AG04449 (cell line): ENCODE measurements around the gene PCDHGA12.
"Not testable (repeated sequence)": the region's sequence is repeated elsewhere in the genome, so short reads cannot be mapped to it uniquely, and the experiment has no call there.

ENCODE experiments used
- CTCF ChIA-PET: fragments of 350-600 bp; formaldehyde crosslinking; extraction: SDS; loops from one replicate; lab custom pipeline; 2021; ENCODE audit warnings: antibody characterized with exemption; lab: Yijun Ruan, JAX
- POLR2A ChIA-PET: fragments of 400-600, 350-600 bp; formaldehyde crosslinking; extraction: SDS; loops from one replicate; lab custom pipeline; 2020; ENCODE audit warnings: antibody characterized with exemption, inconsistent platforms; lab: Yijun Ruan, JAX
- DNase-seq: peaks from one replicate; pipeline ENCODE4 v3.0.0-alpha.2; 2010; ENCODE audit warnings: low read depth, low spot score
- H3K4me3 ChIP-seq: 2 replicates; pipeline ENCODE4 v1.5.1; 2011; ENCODE audit warnings: low read depth, mild to moderate bottlenecking, control low read depth, low read length
- CTCF ChIP-seq: IDR thresholded peaks from one replicate; pipeline ENCODE4 v1.5.1; 2011; ENCODE audit warnings: mild to moderate bottlenecking, moderate library complexity, low read length, control low read depth, inconsistent platforms; ENCODE audit not compliant: insufficient read depth; ENCODE audit errors: missing control alignments

PCDHGA12 gene

GRCh38 chr5:141397756-141398551 lies 32.4 kb upstream of the PCDHGA12 start, which contains the start of gene PCDHGB5:
Gene PCDHGB5, plus strand, starts transcription at chr5:141397947. Its CDS starts 181 bp downstream, at chr5:141398128.
- not testable (repeated sequence) for DNase-seq
- POLR2A ChIA-PET: interaction anchor here (1.4 kb wide), 1 partner anchor 166 kb away, joined by 3 read pairs; no protein-coding TSS in a partner anchor
- peak within 1 kb of the TSS; percentile 47 for H3K4me3 ChIP-seq
- TF ChIP-seq CTCF: peak; percentile 50
- CTCF ChIA-PET: interaction anchor here (0.7 to 4.6 kb wide), 23 partner anchors 9 to 174 kb away, joined by 3 to 50 read pairs (median 9); partner anchors contain the start of genes PCDHGA10, PCDHGA11, PCDHGA12 and PCDHGA6

- no peak overlapping the region for H3K4me3 ChIP-seq
- no peak for DNase-seq
- ChIA-PET POLR2A (no interaction called here), CTCF (interaction anchor here (1.8 to 4.6 kb wide), 11 partner anchors 8 to 165 kb away, joined by 5 to 50 read pairs (median 13); partner anchors contain the start of genes PCDHGA10, PCDHGA11, PCDHGA12 and PCDHGA6)
- no peak for TF ChIP-seq CTCF
These were observed 31.7 kb upstream of the PCDHGA12 start for GRCh38 chr5:141398608-141399007.

- no peak for DNase-seq
- ChIA-PET CTCF (interaction anchor here (1.1 to 2.6 kb wide), 6 partner anchors 14 to 168 kb away, joined by 5 to 16 read pairs (median 7); partner anchors contain the start of gene PCDHGB7), POLR2A (no interaction called here)
- H3K4me3 ChIP-seq: peak overlapping the region; percentile 25
- TF ChIP-seq CTCF: no peak
These were observed 30.6 kb upstream of the PCDHGA12 start for GRCh38 chr5:141399555-141400258.

GRCh38 chr5:141402553-141403243 lies 27.6 kb upstream of the PCDHGA12 start, which contains the start of gene PCDHGA9:
Gene PCDHGA9, plus strand, starts transcription at chr5:141402778. Its CDS starts 175 bp downstream, at chr5:141402953.
- no peak for TF ChIP-seq CTCF
- ChIA-PET POLR2A (no interaction called here), CTCF (interaction anchor here (0.6 to 1.8 kb wide), 9 partner anchors 11 to 165 kb away, joined by 3 to 11 read pairs (median 3); partner anchors contain the start of genes PCDHGA10, PCDHGA3, PCDHGA6 and PCDHGB7)
- H3K4me3 ChIP-seq: peak within 1 kb of the TSS; percentile 34
- no peak for DNase-seq

GRCh38 chr5:141403387-141403786 lies 26.9 kb upstream of the PCDHGA12 start:
- no peak for TF ChIP-seq CTCF
- no peak for DNase-seq
- no peak overlapping the region for H3K4me3 ChIP-seq
- ChIA-PET CTCF (interaction anchor here (0.6 to 1.8 kb wide), 9 partner anchors 10 to 164 kb away, joined by 3 to 11 read pairs (median 3); partner anchors contain the start of genes PCDHGA10, PCDHGA3, PCDHGA6 and PCDHGB7), POLR2A (no interaction called here)
